Nephron (organoid): Measurements from ENCODE around the gene TNN.

Experiments
- H3K27ac Mint-ChIP-seq, 3 experiments: 2 replicates each; pipeline ENCODE4 v1.8.0; 2020; ENCODE audit warnings: mixed read lengths in 3 of 3, mild to moderate bottlenecking in 2 of 3, moderate library complexity in 1 of 3
- H3K27me3 Mint-ChIP-seq: 2 replicates; pipeline ENCODE4 v1.8.0; 2021; ENCODE audit warnings: low read depth, mild to moderate bottlenecking, moderate library complexity, mixed read lengths
- H3K36me3 Mint-ChIP-seq: 2 replicates; pipeline ENCODE4 v1.8.0; 2020; ENCODE audit warnings: low read depth, mixed read lengths
- H3K4me1 Mint-ChIP-seq: 2 replicates; pipeline ENCODE4 v1.8.0; 2020; ENCODE audit warnings: mixed read lengths
- H3K4me3 Mint-ChIP-seq, 3 experiments: 2 replicates each; pipeline ENCODE4 v1.8.0; 2020; ENCODE audit warnings: mild to moderate bottlenecking in 3 of 3, mixed read lengths in 3 of 3, moderate library complexity in 2 of 3
- H3K9me3 Mint-ChIP-seq: 2 replicates; pipeline ENCODE4 v1.8.0; 2020; ENCODE audit warnings: mixed read lengths
- CTCF ChIP-seq, 3 experiments: fragments of 200-600 bp; sonication (generic); IDR thresholded peaks; one replicate each; pipeline ENCODE4 v1.5.0; 2021; ENCODE audit warnings: antibody characterized with exemption in 3 of 3; ENCODE audit not compliant: unreplicated experiment in 3 of 3

Gene TNN

GRCh38 chr1:175134500-175134899, 66.9 kb downstream of the TNN start:
- no peak overlapping the region for H3K27ac Mint-ChIP-seq

GRCh38 chr1:175136246-175136645, 68.6 kb downstream of the TNN start:
- Mint-ChIP-seq H3K27ac (no peak overlapping the region), H3K9me3 (no peaks in the 10 kb centered on the region), H3K36me3 (no peaks in the 10 kb centered on the region), H3K4me1 (no peaks in the 10 kb centered on the region), H3K27me3 (peaks cover 13% of the 10 kb centered on the region), H3K4me3 (no peak overlapping the region)
- TF ChIP-seq CTCF (IDR thresholded peaks at IDR 0.05; ENCODE audit: unreplicated experiment in 3 of 3): no peak

More at GRCh38 chr1:175134500-175134899, 66.9 kb downstream of the TNN start:
- no peak overlapping the region for H3K4me3 Mint-ChIP-seq
- H3K4me1 Mint-ChIP-seq: peaks cover 5% of the 10 kb centered on the region
- no peak for TF ChIP-seq CTCF (IDR thresholded peaks at IDR 0.05; ENCODE audit: unreplicated experiment in 3 of 3)
- no peaks in the 10 kb centered on the region for H3K9me3 Mint-ChIP-seq
- H3K27me3 Mint-ChIP-seq: peaks cover 9% of the 10 kb centered on the region
- no peaks in the 10 kb centered on the region for H3K36me3 Mint-ChIP-seq

- Mint-ChIP-seq H3K36me3 (no peaks in the 10 kb centered on the region), H3K27me3 (peaks cover 13% of the 10 kb centered on the region), H3K9me3 (no peaks in the 10 kb centered on the region), H3K4me1 (no peaks in the 10 kb centered on the region), H3K27ac (no peak overlapping the region), H3K4me3 (no peak overlapping the region)
- no peak for TF ChIP-seq CTCF (IDR thresholded peaks at IDR 0.05; ENCODE audit: unreplicated experiment in 3 of 3)
Observed at GRCh38 chr1:175137369-175137768, 69.7 kb downstream of the TNN start.

- Mint-ChIP-seq H3K9me3 (no peaks in the 10 kb centered on the region), H3K36me3 (no peaks in the 10 kb centered on the region), H3K27me3 (peaks cover 13% of the 10 kb centered on the region), H3K27ac (no peak overlapping the region), H3K4me3 (no peak overlapping the region), H3K4me1 (no peaks in the 10 kb centered on the region)
- no peak for TF ChIP-seq CTCF (IDR thresholded peaks at IDR 0.05; ENCODE audit: unreplicated experiment in 3 of 3)
Observed at GRCh38 chr1:175138579-175138978, 70.9 kb downstream of the TNN start.

- no peak for TF ChIP-seq CTCF (IDR thresholded peaks at IDR 0.05; ENCODE audit: unreplicated experiment in 3 of 3)
- Mint-ChIP-seq H3K4me3 (no peak overlapping the region), H3K4me1 (no peaks in the 10 kb centered on the region), H3K27ac (no peak overlapping the region), H3K36me3 (no peaks in the 10 kb centered on the region), H3K9me3 (no peaks in the 10 kb centered on the region), H3K27me3 (peaks cover 32% of the 10 kb centered on the region)
Observed at GRCh38 chr1:175145899-175146528, 78.4 kb downstream of the TNN start.

- H3K36me3 Mint-ChIP-seq: no peaks in the 10 kb centered on the region
- no peak overlapping the region for H3K4me3 Mint-ChIP-seq
- H3K27me3 Mint-ChIP-seq: peaks cover 38% of the 10 kb centered on the region
- H3K4me1 Mint-ChIP-seq: no peaks in the 10 kb centered on the region
- H3K27ac Mint-ChIP-seq: no peak overlapping the region
- H3K9me3 Mint-ChIP-seq: no peaks in the 10 kb centered on the region
- peak; percentile 75 to 78 (median 76) for TF ChIP-seq CTCF (IDR thresholded peaks at IDR 0.05; ENCODE audit: unreplicated experiment in 3 of 3)
Observed at GRCh38 chr1:175146529-175147213, 79.0 kb downstream of the TNN start.
